Common myeloid progenitor, CD34-positive (primary cell): ENCODE results near the gene APOA4.

ENCODE experiments used
- CTCF ChIA-PET: fragments of 350-600 bp; sonication (Branson Sonifier 250); formaldehyde crosslinking; loops from one replicate; lab custom pipeline; 2021; ENCODE audit warnings: antibody characterized with exemption; lab: Charles Lee
- POLR2A ChIA-PET: fragments of 350-600 bp; sonication (Branson Sonifier 250); formaldehyde crosslinking; loops from one replicate; lab custom pipeline; 2021; ENCODE audit warnings: antibody characterized with exemption; lab: Charles Lee
- DNase-seq, 3 donors: peaks; one replicate each; pipeline versions ENCODE4 v3.0.0 to v3.0.0-alpha.2; 2013
- H3K27ac ChIP-seq, 2 experiments: 1 replicate in 1 of 2; 2 replicates in 1 of 2; pipeline ENCODE4 v1.7.0; 2013; ENCODE audit warnings: inconsistent platforms in 2 of 2, low read length in 2 of 2, mild to moderate bottlenecking in 2 of 2, low read depth in 1 of 2, moderate library complexity in 1 of 2; ENCODE audit not compliant: severe bottlenecking in 2 of 2, insufficient read depth in 1 of 2, poor library complexity in 1 of 2
- H3K27me3 ChIP-seq, 5 experiments: replicated peaks in 2 of 5; 1 replicate in 3 of 5; 2 replicates in 2 of 5; pipeline versions ENCODE4 v1.6.1 to v1.7.0; 2013; ENCODE audit warnings: low read length in 4 of 5, mild to moderate bottlenecking in 2 of 5, moderate library complexity in 2 of 5, inconsistent platforms in 1 of 5; ENCODE audit not compliant: insufficient read depth in 5 of 5, control insufficient read depth in 4 of 5
- H3K36me3 ChIP-seq, 4 experiments: 1 replicate in 2 of 4; 2 replicates in 2 of 4; pipeline versions ENCODE4 v1.6.1 to v1.7.0; 2013; ENCODE audit warnings: low read length in 3 of 4, control low read depth in 1 of 4, mild to moderate bottlenecking in 1 of 4; ENCODE audit not compliant: control insufficient read depth in 4 of 4, insufficient read depth in 4 of 4
- H3K4me1 ChIP-seq, 4 experiments: 1 replicate in 3 of 4; 2 replicates in 1 of 4; pipeline versions ENCODE4 v1.6.1 to v1.7.1; 2013; ENCODE audit warnings: low read length in 3 of 4, mild to moderate bottlenecking in 3 of 4, control low read depth in 1 of 4, inconsistent platforms in 1 of 4, moderate library complexity in 1 of 4; ENCODE audit not compliant: control insufficient read depth in 4 of 4, insufficient read depth in 4 of 4; ENCODE audit errors: control extremely low read depth in 1 of 4
- H3K4me3 ChIP-seq, 7 experiments: 1 replicate in 4 of 7; 2 replicates in 3 of 7; pipeline versions ENCODE4 v1.5.1 to v1.7.0; 2013; ENCODE audit warnings: mild to moderate bottlenecking in 7 of 7, low read length in 6 of 7, moderate library complexity in 6 of 7, inconsistent platforms in 2 of 7, low read depth in 2 of 7, control low read depth in 1 of 7; ENCODE audit not compliant: insufficient read depth in 4 of 7, control insufficient read depth in 1 of 7; ENCODE audit errors: extremely low read depth in 1 of 7
- H3K9me3 ChIP-seq, 5 experiments: 1 replicate in 4 of 5; 2 replicates in 1 of 5; pipeline versions ENCODE4 v1.6.1 to v1.7.1; 2013; ENCODE audit warnings: low read length in 4 of 5, mild to moderate bottlenecking in 2 of 5, inconsistent platforms in 1 of 5, low read depth in 1 of 5, moderate library complexity in 1 of 5; ENCODE audit not compliant: control insufficient read depth in 4 of 5, insufficient read depth in 2 of 5; ENCODE audit errors: control extremely low read depth in 1 of 5
- WGBS: methylation state at CpG from one replicate; pipeline ENCODE4 v1.1.5; 2013; ENCODE audit not compliant: insufficient coverage; 5-methylcytosine and 5-hydroxymethylcytosine counted together

APOA4 gene

DNA sequence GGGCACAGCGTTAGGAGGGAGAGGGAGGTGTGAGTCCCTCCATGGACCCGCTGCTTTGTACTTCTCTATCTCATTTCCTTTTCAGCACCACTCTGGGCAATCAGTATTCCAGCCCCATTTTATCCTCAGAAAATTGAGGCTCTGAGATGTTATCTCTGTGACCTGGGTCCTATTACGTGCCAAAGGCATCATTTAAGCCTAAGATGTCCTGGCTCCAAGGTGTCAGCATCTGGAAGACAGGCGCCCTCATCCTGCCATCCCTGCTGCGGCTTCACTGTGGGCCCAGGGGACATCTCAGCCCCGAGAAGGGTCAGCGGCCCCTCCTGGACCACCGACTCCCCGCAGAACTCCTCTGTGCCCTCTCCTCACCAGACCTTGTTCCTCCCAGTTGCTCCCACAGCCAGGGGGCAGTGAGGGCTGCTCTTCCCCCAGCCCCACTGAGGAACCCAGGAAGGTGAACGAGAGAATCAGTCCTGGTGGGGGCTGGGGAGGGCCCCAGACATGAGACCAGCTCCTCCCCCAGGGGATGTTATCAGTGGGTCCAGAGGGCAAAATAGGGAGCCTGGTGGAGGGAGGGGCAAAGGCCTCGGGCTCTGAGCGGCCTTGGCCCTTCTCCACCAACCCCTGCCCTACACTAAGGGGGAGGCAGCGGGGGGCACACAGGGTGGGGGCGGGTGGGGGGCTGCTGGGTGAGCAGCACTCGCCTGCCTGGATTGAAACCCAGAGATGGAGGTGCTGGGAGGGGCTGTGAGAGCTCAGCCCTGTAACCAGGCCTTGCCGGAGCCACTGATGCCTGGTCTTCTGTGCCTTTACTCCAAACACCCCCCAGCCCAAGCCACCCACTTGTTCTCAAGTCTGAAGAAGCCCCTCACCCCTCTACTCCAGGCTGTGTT is 5.8 kb upstream of the APOA4 start:
- WGBS = 75% methylated on average over 10 of the region's 16 CpGs
- no peaks in the 10 kb centered on the region for H3K27me3 ChIP-seq
- DNase-seq = no peak
- H3K36me3 ChIP-seq = no peaks in the 10 kb centered on the region
- ChIA-PET CTCF (interaction anchor here (1.1 kb wide), 1 partner anchor 39 kb away, joined by 3 read pairs; no protein-coding TSS in a partner anchor), POLR2A (no interaction called here)
- no peak overlapping the region for H3K27ac ChIP-seq
- H3K4me1 ChIP-seq = peaks cover 0 to 1% (median 0%) of the 10 kb centered on the region in 4 experiments
- H3K9me3 ChIP-seq = no peaks in the 10 kb centered on the region
- no peak overlapping the region for H3K4me3 ChIP-seq

DNA sequence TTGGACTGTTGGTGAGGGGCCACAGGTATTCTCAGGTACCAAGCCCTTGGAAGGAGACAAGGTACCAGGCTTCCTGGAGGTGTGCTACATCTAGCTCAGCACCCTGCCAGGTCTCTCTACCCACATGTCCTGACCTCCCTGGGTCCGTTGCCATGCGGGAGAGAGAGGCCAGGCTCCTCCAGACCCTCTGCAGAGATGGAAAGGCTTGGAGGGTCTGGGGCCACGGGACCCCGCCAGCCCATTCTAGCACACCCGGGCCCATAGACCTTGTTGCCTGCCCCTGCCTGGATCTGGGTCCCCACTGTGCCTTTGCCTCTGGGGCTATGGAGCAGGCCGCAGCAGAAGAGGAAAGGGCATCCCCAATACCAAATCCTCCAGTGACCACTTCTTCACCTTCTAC is 4.4 kb upstream of the APOA4 start:
- no peak for DNase-seq
- no peaks in the 10 kb centered on the region for H3K36me3 ChIP-seq
- H3K4me1 ChIP-seq = peaks cover 0 to 1% (median 0%) of the 10 kb centered on the region in 4 experiments
- ChIA-PET POLR2A (no interaction called here), CTCF (interaction anchor here (1.5 kb wide), 1 partner anchor 14 kb away, joined by 3 read pairs; no protein-coding TSS in a partner anchor)
- no peak overlapping the region for H3K4me3 ChIP-seq
- 100% methylated on average over 2 of the region's 6 CpGs for WGBS
- no peak overlapping the region for H3K27ac ChIP-seq
- H3K9me3 ChIP-seq = no peaks in the 10 kb centered on the region
- H3K27me3 ChIP-seq = no peaks in the 10 kb centered on the region

DNA sequence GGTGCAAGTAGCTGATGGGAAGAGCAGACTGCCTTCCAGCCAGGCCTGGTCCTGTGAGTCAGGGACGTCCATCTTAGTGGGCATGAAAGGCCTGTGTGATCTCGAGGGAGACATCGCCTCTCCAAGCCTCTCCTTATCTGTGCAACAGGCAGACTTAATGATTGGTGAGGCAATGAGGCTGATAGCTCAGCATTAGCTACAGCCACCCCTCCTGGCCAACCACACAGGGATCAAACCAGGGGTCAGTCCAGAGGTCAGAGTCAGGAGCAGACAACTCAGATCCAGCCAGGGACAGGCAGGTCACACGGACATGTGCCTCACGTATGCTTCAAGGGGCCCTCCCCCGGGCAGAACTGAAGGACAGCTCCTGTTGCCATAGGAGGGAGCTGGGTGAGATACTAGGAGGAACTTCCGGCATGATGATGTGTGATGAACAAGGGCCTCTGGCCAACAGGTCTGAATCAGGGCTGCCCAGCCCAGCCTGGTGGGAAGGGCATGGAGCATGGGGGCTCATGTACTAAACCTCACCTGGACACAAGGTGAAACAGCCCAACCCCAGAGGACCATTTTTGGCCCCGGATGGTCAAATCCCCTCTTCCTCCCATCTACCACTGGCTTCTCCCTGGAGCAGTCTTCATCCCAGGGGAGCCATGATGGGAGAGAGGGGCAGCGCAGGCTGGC is 3.8 kb upstream of the APOA4 start:
- no peaks in the 10 kb centered on the region for H3K36me3 ChIP-seq
- no peak overlapping the region for H3K27ac ChIP-seq
- H3K27me3 ChIP-seq = no peaks in the 10 kb centered on the region
- POLR2A ChIA-PET = no interaction called here
- H3K9me3 ChIP-seq = no peaks in the 10 kb centered on the region
- DNase-seq = no peak
- peaks cover 0 to 1% (median 0%) of the 10 kb centered on the region in 4 experiments for H3K4me1 ChIP-seq
- 100% methylated on average over 1 of the region's 9 CpGs for WGBS
- CTCF ChIA-PET = interaction anchor here (1.5 kb wide), 1 partner anchor 13 kb away, joined by 3 read pairs; no protein-coding TSS in a partner anchor
- no peak overlapping the region for H3K4me3 ChIP-seq

DNA sequence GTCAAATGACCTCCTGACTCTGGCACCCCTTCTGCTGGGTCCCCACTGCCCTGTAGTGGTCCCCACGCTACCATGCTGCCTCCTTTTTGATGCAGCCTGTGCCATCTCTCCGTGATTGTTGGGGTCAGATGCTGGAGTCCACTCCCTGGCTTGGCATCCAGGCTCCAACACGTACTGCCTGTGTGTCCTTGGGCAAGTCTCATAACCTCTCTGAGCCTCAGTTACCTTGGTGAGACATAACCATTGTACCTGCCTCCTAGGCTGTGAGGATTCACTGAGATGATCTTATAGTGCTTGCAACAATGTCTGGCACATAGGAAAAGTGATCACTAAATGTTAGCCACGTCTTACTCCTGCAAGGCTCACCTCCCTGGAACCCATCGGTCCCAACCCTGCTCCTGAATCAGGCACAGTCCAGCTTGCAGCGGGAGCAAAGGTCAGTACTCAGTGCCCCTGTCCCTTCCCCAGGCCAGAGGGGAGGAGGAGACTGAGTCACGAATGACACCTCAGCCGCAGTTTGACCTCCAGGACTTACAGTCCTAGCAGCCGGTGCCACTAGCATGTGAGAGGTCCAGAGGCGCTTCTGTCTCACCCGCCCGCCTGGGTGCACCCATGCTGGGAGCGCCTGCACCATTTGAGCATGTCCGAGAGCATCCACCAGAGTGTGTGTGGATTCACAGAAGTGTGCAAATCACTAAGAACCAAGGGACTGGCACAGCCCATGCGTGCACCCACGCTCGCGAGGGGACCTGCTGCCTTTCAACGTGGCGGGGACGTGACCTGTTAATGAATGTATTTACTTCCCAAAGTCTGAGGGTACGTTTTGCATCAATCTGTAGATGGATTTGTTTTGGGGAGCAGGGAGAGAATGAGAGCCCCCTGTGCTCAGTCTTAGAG is 3.0 kb upstream of the APOA4 start:
- 94% methylated on average over 22 of the region's 22 CpGs for WGBS
- ChIA-PET CTCF (interaction anchor here (1.5 kb wide), 1 partner anchor 13 kb away, joined by 3 read pairs; no protein-coding TSS in a partner anchor), POLR2A (no interaction called here)
- no peaks in the 10 kb centered on the region for H3K27me3 ChIP-seq
- no peaks in the 10 kb centered on the region for H3K36me3 ChIP-seq
- no peak overlapping the region for H3K27ac ChIP-seq
- no peak overlapping the region for H3K4me3 ChIP-seq
- DNase-seq = no peak
- no peaks in the 10 kb centered on the region for H3K9me3 ChIP-seq
- H3K4me1 ChIP-seq = peaks cover 0 to 1% (median 0%) of the 10 kb centered on the region in 4 experiments

DNA sequence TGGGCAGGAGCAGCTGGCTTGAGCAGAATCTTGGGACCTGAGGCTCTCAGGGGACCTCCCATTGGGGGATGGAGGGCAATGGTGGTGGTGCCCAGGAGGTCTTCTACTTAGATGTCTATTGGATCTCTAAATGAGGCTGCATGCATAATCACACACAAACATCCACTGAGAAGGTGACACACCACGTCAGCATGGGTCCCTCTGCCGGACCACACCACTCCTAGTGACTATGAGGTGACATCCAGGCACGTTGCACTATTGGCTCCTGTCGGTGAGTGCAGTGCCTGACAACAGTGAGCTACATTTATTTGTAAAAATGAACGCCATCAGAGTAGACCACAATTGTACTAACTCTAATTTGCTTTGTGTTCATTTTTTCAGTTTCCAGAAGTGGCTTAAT is 2.3 kb upstream of the APOA4 start:
- POLR2A ChIA-PET = no interaction called here
- WGBS = 100% methylated on average over 4 of the region's 5 CpGs
- Histone ChIP-seq H3K27me3 (no peaks in the 10 kb centered on the region), H3K9me3 (no peaks in the 10 kb centered on the region), H3K27ac (no peak overlapping the region), H3K4me3 (no peak overlapping the region), H3K36me3 (no peaks in the 10 kb centered on the region), H3K4me1 (peaks cover 0 to 1% (median 0%) of the 10 kb centered on the region in 4 experiments)
- no peak for DNase-seq
- CTCF ChIA-PET = no interaction called here

DNA sequence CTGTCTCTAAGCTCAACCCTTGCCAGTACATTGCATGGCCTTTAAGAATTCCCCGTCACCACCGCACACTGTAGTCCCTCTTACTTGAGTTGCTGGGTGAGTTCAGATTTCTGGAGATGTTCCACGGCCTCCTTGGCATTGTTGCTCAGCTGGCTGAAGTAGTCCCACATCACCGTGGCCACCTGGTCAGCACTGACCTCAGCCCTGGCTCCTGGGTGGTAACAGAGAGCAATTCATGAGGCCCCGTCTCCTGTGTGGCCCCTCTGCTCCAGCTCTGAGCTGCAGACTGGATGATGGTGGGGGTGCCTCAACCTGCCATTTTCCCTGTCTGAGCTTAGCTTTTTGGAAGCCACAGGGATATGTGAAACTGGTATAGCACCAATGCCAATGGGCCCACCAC is 529 bp downstream of the APOA4 start:
- Histone ChIP-seq H3K36me3 (no peaks in the 10 kb centered on the region), H3K4me3 (no peak overlapping the region), H3K4me1 (no peaks in the 10 kb centered on the region), H3K9me3 (no peaks in the 10 kb centered on the region), H3K27me3 (no peaks in the 10 kb centered on the region), H3K27ac (no peak overlapping the region)
- DNase-seq = no peak
- 80% methylated on average over 5 of the region's 5 CpGs for WGBS
- ChIA-PET POLR2A (no interaction called here), CTCF (interaction anchor here (0.8 to 1.9 kb wide), 5 partner anchors 10 to 403 kb away, joined by 3 to 6 read pairs (median 4); no protein-coding TSS in a partner anchor)
